ENCODE results near the gene FBXO24. TPM values are rescaled to one million over a fixed set of nuclear protein-coding genes. Genes with fewer than 3 reads are reported as not detected.

The FBXO24 gene
- total RNA-seq, 2 experiments from 2014 or later = 0.16 to 1.7 TPM

DNA sequence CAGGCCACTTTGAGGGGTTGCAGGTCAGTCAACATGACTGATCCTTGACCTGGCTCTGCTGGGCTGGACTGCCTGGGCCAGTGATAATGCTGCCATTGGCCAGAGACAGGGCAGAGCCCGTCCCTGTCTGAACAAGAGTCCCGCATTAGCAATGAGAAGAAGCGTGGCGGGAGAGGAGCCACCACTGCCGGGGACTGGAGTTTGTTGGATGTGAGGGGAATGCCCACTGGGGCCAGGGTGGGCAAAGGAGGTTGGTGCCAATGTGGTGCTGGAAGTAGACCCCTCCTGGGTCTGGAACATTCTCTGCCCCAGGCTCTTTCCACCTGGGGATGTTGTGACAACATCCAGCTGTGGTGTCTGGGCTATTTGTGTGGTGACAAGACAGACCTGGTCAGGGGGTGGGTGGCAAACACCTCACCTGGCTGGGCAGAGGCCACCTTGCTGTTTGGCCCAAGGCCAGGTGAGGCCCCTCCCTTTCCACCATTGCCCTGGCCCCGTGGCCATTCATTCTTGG lies 20.1 kb upstream of the FBXO24 start:
- no peak overlapping the region for H3K27ac ChIP-seq (ENCODE audit: low read depth, low read length, poor library complexity, severe bottlenecking)
- no peak overlapping the region for H2AFZ ChIP-seq (ENCODE audit: low read length)
- H3K4me3 ChIP-seq (ENCODE audit: low read depth, low read length, poor library complexity, severe bottlenecking) = no peak overlapping the region
- no peaks in the 10 kb centered on the region for H3K9me2 ChIP-seq (ENCODE audit: insufficient read depth, low read length)
- intact Hi-C loops (cut with micrococcal nuclease; ENCODE audit: unreplicated experiment) = no loop called here
- no peak overlapping the region for H3K4me2 ChIP-seq (ENCODE audit: low read length)
- ChIA-PET POLR2A (no interaction called here), CTCF (ENCODE audit: unreplicated experiment) (no interaction called here)
- no peak for DNase-seq (ENCODE audit: low spot score)
- no TSS peak for BruUV-seq (replicated peaks)
- TF ChIP-seq EZH2phosphoT487 (IDR thresholded peaks at IDR 0.05; ENCODE audit: borderline replicate concordance, low read depth, low read length) = no peak
- TF ChIP-seq, protein P1, sequence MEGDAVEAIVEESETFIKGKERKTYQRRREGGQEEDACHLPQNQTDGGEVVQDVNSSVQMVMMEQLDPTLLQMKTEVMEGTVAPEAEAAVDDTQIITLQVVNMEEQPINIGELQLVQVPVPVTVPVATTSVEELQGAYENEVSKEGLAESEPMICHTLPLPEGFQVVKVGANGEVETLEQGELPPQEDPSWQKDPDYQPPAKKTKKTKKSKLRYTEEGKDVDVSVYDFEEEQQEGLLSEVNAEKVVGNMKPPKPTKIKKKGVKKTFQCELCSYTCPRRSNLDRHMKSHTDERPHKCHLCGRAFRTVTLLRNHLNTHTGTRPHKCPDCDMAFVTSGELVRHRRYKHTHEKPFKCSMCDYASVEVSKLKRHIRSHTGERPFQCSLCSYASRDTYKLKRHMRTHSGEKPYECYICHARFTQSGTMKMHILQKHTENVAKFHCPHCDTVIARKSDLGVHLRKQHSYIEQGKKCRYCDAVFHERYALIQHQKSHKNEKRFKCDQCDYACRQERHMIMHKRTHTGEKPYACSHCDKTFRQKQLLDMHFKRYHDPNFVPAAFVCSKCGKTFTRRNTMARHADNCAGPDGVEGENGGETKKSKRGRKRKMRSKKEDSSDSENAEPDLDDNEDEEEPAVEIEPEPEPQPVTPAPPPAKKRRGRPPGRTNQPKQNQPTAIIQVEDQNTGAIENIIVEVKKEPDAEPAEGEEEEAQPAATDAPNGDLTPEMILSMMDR (conservative IDR thresholded peaks at IDR 0.05; ENCODE audit: low read length) = no peak
- H3K4me1 ChIP-seq (ENCODE audit: insufficient read depth, low read length, poor library complexity, severe bottlenecking) = peaks cover 35% of the 10 kb centered on the region
- no peaks in the 10 kb centered on the region for H3K9me3 ChIP-seq (ENCODE audit: low read length)
- 0 out of 2 replicates have a peak, but pooled peaks cover 7% of the 10 kb centered on the region for H3K36me3 ChIP-seq (ENCODE audit: insufficient read depth, low read length)
- H4K20me1 ChIP-seq (ENCODE audit: insufficient read depth, low read length) = no peaks in the 10 kb centered on the region
- no peaks in the 10 kb centered on the region for H3K79me2 ChIP-seq (ENCODE audit: insufficient read depth, low read depth, low read length)

DNA sequence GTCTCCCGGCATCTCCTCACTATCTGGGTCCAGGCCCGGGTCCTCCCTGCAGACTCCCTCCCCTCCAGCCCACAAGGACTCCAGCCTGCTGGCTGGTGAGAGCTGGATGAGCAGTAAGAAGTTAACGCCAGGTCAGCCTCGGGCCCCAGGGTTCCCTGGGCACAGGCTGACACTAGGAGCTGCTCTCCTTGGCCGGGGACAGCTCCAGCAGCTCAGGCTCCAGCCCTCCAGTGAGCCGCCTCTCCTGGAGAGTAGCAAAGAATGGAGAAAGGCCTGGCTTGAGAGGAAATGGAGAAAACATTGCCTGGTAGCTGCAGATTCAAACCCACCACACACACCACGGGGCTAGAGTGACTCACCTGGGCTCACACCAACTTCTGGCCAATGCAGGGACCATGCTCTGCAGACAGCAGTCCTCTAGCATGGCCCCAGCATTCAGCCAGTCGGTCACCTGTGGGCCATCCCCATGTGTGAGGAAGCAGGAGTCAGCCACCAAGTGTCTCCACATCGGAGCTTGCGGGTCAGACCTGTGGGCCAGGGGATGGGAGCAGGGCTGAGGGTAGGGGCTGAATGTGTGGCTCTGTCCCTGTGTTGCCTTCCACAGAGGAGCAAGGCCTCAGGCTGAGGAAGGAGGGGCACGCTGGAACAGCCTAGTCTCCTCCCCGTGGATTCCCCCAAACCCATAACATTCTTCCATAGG lies 18.9 kb upstream of the FBXO24 start:
- POLR2A ChIA-PET = no interaction called here
- BruUV-seq (replicated peaks) = no TSS peak

More for the DNA sequence above, 18.9 kb upstream of the FBXO24 start:
- peaks cover 45% of the 10 kb centered on the region for H3K4me1 ChIP-seq (ENCODE audit: insufficient read depth, low read length, poor library complexity, severe bottlenecking)
- no peaks in the 10 kb centered on the region for H3K9me2 ChIP-seq (ENCODE audit: insufficient read depth, low read length)
- H3K4me3 ChIP-seq (ENCODE audit: low read depth, low read length, poor library complexity, severe bottlenecking) = no peak overlapping the region
- H3K4me2 ChIP-seq (ENCODE audit: low read length) = no peak overlapping the region
- CTCF ChIA-PET (ENCODE audit: unreplicated experiment) = no interaction called here
- intact Hi-C loops (cut with micrococcal nuclease; ENCODE audit: unreplicated experiment) = no loop called here
- no peaks in the 10 kb centered on the region for H3K79me2 ChIP-seq (ENCODE audit: insufficient read depth, low read depth, low read length)
- no peaks in the 10 kb centered on the region for H4K20me1 ChIP-seq (ENCODE audit: insufficient read depth, low read length)
- H3K27ac ChIP-seq (ENCODE audit: low read depth, low read length, poor library complexity, severe bottlenecking) = no peak overlapping the region
- no peak overlapping the region for H2AFZ ChIP-seq (ENCODE audit: low read length)
- TF ChIP-seq EZH2phosphoT487 (IDR thresholded peaks at IDR 0.05; ENCODE audit: borderline replicate concordance, low read depth, low read length) = no peak
- TF ChIP-seq, protein P1 (conservative IDR thresholded peaks at IDR 0.05; ENCODE audit: low read length) = no peak
- H3K9me3 ChIP-seq (ENCODE audit: low read length) = no peaks in the 10 kb centered on the region
- DNase-seq (ENCODE audit: low spot score) = no peak
- 0 out of 2 replicates have a peak, but pooled peaks cover 7% of the 10 kb centered on the region for H3K36me3 ChIP-seq (ENCODE audit: insufficient read depth, low read length)
